GM12878 (cell line): ENCODE measurements around the gene SBF2. TPM values are rescaled to one million over a fixed set of nuclear protein-coding genes. Genes with fewer than 3 reads are reported as not detected.

Experiments
- DPF2 ChIP-seq: fragments of 450-650 bp; IDR thresholded peaks from 2 replicates; pipeline ENCODE4 v1.6.1; 2017; ENCODE audit warnings: mild to moderate bottlenecking
- EED ChIP-seq: sonication (generic); IDR thresholded peaks from 2 replicates; pipeline ENCODE4 v1.6.1; 2016; ENCODE audit warnings: antibody characterized with exemption, low read depth
- HDAC6 ChIP-seq: fragments of 200-600 bp; sonication (generic); IDR thresholded peaks from one replicate; pipeline ENCODE4 v1.8.0; 2017; ENCODE audit warnings: antibody characterized with exemption; ENCODE audit not compliant: unreplicated experiment
- IKZF2 ChIP-seq, 2 experiments: fragments of 450-650 bp; IDR thresholded peaks; 2 replicates each; pipeline ENCODE4 v1.6.1; 2017; ENCODE audit warnings: mild to moderate bottlenecking in 2 of 2, moderate library complexity in 2 of 2
- IRF4 ChIP-seq: IDR thresholded peaks from 2 replicates; pipeline ENCODE4 v1.6.1; 2011; ENCODE audit warnings: low read depth, low read length
- KLF5 ChIP-seq: fragments of 450-650 bp; IDR thresholded peaks from 2 replicates; pipeline ENCODE4 v1.6.1; 2014; ENCODE audit warnings: mild to moderate bottlenecking; ENCODE audit not compliant: partially characterized antibody
- LARP7 ChIP-seq: fragments of 450-650 bp; IDR thresholded peaks from 2 replicates; pipeline ENCODE4 v1.6.1; 2017; ENCODE audit warnings: mild to moderate bottlenecking
- MAX ChIP-seq: IDR thresholded peaks from 2 replicates; pipeline ENCODE4 v1.6.1; 2012; ENCODE audit warnings: low read depth, low read length, improper control_type of control experiment
- NFIC ChIP-seq: IDR thresholded peaks from 2 replicates; pipeline ENCODE4 v1.6.1; 2012; ENCODE audit warnings: low read depth, mild to moderate bottlenecking, inconsistent platforms, low read length, moderate library complexity
- NFYA ChIP-seq: IDR thresholded peaks from 2 replicates; pipeline ENCODE4 v1.6.1; 2011; ENCODE audit warnings: low read depth, mild to moderate bottlenecking, low read length, improper control_type of control experiment, borderline replicate concordance
- RAD21 ChIP-seq: IDR thresholded peaks from 2 replicates; pipeline ENCODE4 v1.6.1; 2011; ENCODE audit warnings: mild to moderate bottlenecking, low read depth, low read length, moderate library complexity; ENCODE audit not compliant: insufficient read depth
- RBBP5 ChIP-seq: fragments of 200-600 bp; sonication (generic); conservative IDR thresholded peaks from 2 replicates; pipeline ENCODE4 v1.6.1; 2016
- RCOR1 ChIP-seq: conservative IDR thresholded peaks from 2 replicates; pipeline ENCODE4 v1.6.1; 2012; ENCODE audit warnings: low read depth, low read length, improper control_type of control experiment
- WRNIP1 ChIP-seq: IDR thresholded peaks from 2 replicates; pipeline ENCODE4 v1.6.1; 2011; ENCODE audit warnings: low read depth, low read length, improper control_type of control experiment, borderline replicate concordance
- polyA plus RNA-seq, 11 experiments: library from polyadenylated mRNA; depleted of rRNA in 4 of 11; unstranded in 6 of 11; stranded (reverse) in 5 of 11; fragments of >200 nt; fragmentation: Nextera tagmentation in 4 of 11; fragmentation: Illumina TruSeq in 1 of 11; extraction: Ambion mirVana in 4 of 11; extraction: Trizol in 1 of 11; gene quantifications; 1 replicate in 1 of 11; 2 replicates in 10 of 11; pipeline versions ENCODE4 v1.2.1 to v1.2.3, GENCODE V29; 2011 to 2016; ENCODE audit warnings: inconsistent platforms in 2 of 11, missing spikeins in 2 of 11, low read depth in 1 of 11
- total RNA-seq, 4 experiments: library from RNA; depleted of rRNA in 3 of 4; stranded (reverse); fragments of >200 nt in 3 of 4; fragmentation: Illumina TruSeq in 1 of 4; extraction: Trizol in 1 of 4; gene quantifications; 2 replicates each; pipeline versions ENCODE4 v1.2.1 to v1.2.3, GENCODE V29; 2013 to 2021

SBF2 gene
- total and polyA plus RNA-seq, 10 of the 15 experiments (the other 5 are each of a cell fraction or from before 2014, with no cell fraction given), result 0.24 to 2.3 (median 1.1) TPM

GRCh38 chr11:10310301-10310841 is 16.4 kb upstream of the SBF2 start (continued):
- TF ChIP-seq MAX (no peak), LARP7 (no peak), NFYA (no peak), DPF2 (0 out of 2 replicates have a peak, but pooled peaks have one; percentile 36), HDAC6 (no peak), NFIC (peak; percentile 35; the same call in 1 of the 2 replicates), RBBP5 (no peak), RCOR1 (no peak), KLF5 (no peak), IRF4 (peak; percentile 45; the same call in 1 of the 2 replicates), RAD21 (no peak), EED (peak; percentile 36; the same call in 1 of the 2 replicates), IKZF2 (IDR thresholded peaks at IDR 0.05) (peak; percentile 57 to 58; a peak in 3 of 4 replicates), WRNIP1 (no peak)
